ENCODE data around the gene TMEM19. TPM values are rescaled to one million over a fixed set of nuclear protein-coding genes. Genes with fewer than 3 reads are reported as not detected.

Gene TMEM19
- total and polyA plus RNA-seq, 2 of the 8 experiments (the other 6 are each of a cell fraction or from before 2014, with no cell fraction given) = 12.6 to 19.1 TPM

DNA sequence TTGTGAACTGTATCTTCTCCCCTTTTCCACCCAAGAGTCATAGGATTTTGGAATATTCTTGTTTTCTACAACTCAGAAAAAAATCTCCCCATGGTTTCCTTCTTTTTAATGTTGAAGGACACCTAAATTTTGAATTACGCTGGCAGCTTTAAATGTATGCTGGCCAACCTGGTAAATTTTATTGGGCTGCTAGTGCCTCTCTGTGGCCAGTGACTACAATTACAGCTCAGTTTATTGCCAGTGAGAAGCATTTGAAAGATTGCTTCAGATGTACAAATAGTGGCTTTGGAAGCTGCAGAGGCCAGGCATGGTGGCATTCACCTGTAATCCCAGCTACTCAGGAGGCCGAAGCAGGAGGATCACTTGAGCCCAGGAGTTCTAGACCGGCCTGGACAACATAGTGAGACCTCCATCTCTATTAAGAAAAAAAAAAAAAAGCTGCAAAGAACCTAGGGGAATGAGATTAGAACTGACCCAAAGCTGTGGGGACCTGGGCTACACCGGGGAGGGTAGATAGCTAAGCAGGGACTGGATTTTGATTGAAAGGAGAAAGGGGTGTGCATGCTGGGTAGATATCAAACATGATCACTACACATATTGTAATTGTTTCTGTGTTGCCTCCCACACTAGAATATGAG lies 61.2 kb downstream of the TMEM19 start:
- no peak overlapping the region for H2AFZ ChIP-seq (ENCODE audit: low read length)
- no peak for TF ChIP-seq TBP (IDR thresholded peaks at IDR 0.05; ENCODE audit: low read depth, low read length)
- TF ChIP-seq, protein P1, sequence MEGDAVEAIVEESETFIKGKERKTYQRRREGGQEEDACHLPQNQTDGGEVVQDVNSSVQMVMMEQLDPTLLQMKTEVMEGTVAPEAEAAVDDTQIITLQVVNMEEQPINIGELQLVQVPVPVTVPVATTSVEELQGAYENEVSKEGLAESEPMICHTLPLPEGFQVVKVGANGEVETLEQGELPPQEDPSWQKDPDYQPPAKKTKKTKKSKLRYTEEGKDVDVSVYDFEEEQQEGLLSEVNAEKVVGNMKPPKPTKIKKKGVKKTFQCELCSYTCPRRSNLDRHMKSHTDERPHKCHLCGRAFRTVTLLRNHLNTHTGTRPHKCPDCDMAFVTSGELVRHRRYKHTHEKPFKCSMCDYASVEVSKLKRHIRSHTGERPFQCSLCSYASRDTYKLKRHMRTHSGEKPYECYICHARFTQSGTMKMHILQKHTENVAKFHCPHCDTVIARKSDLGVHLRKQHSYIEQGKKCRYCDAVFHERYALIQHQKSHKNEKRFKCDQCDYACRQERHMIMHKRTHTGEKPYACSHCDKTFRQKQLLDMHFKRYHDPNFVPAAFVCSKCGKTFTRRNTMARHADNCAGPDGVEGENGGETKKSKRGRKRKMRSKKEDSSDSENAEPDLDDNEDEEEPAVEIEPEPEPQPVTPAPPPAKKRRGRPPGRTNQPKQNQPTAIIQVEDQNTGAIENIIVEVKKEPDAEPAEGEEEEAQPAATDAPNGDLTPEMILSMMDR (IDR thresholded peaks at IDR 0.05; ENCODE audit: control extremely low read depth in 1 of 3, insufficient read depth in 1 of 3, low read depth in 1 of 3, low read length in 3 of 3) = peak in 2 of 3 experiments; percentile 75 to 76; a peak in 3 of 4 replicates
- TF ChIP-seq RAD21 (IDR thresholded peaks at IDR 0.05 in 1 of 2, conservative IDR thresholded peaks at IDR 0.05 in 1 of 2; ENCODE audit: low read depth in 2 of 2, low read length in 2 of 2) = peak; percentile 88 to 89
- TF ChIP-seq CEBPB (IDR thresholded peaks at IDR 0.05; ENCODE audit: low read depth, low read length) = peak; percentile 64; the same call in 1 of the 2 replicates
- TF ChIP-seq POLR2AphosphoS5 (IDR thresholded peaks at IDR 0.05; ENCODE audit: low read depth, low read length) = no peak
- H3K4me2 ChIP-seq (ENCODE audit: insufficient read depth in 1 of 2, low read depth in 2 of 2, low read length in 2 of 2) = no peak overlapping the region
- H2BK12ac ChIP-seq (ENCODE audit: low read depth, low read length) = no peak overlapping the region
- FAIRE-seq (peak; percentile 89), DNase-seq (ENCODE audit: low read depth in 1 of 2, low spot score in 2 of 2) (no peak)
- H3K4ac ChIP-seq (replicated peaks; ENCODE audit: insufficient read length, low read depth, low read length) = no peak overlapping the region
- H2BK5ac ChIP-seq (ENCODE audit: low read depth, low read length) = no peak overlapping the region
- H3K9ac ChIP-seq (replicated peaks in 1 of 4; ENCODE audit: extremely low read depth in 1 of 4, low read depth in 3 of 4, low read length in 3 of 4) = no peak overlapping the region
- peaks cover 0 to 10% (median 0%) of the 10 kb centered on the region in 4 experiments; a peak in 2 of 7 replicates for H3K4me1 ChIP-seq (replicated peaks in 1 of 4; ENCODE audit: control insufficient read depth in 3 of 4, insufficient read depth in 4 of 4, low read length in 3 of 4)
- no peak overlapping the region for H2BK20ac ChIP-seq (ENCODE audit: low read length)
- no peak overlapping the region for H3K18ac ChIP-seq (ENCODE audit: extremely low read depth, low read length)
- no peaks in the 10 kb centered on the region for H3K36me3 ChIP-seq (ENCODE audit: control insufficient read depth in 2 of 4, insufficient read depth in 4 of 4, low read length in 3 of 4)
- 64% methylated on average over 4 of the region's 4 CpGs; no CpG with 5 or more reads in 1 of the 2 experiments for WGBS, 2 experiments (ENCODE audit: extremely low coverage in 1 of 2, insufficient coverage in 1 of 2, insufficient read length in 1 of 2, insufficient replicate concordance in 2 of 2, low coverage in 1 of 2, low lambda C conversion rate in 2 of 2, missing lambda C conversion rate in 1 of 2)
- no peaks in the 10 kb centered on the region for H4K20me1 ChIP-seq (replicated peaks in 1 of 2; ENCODE audit: control insufficient read depth in 1 of 2, insufficient read depth in 2 of 2, low read length in 2 of 2)
- H2BK120ac ChIP-seq (replicated peaks; ENCODE audit: low read depth, low read length) = no peak overlapping the region
- POLR2A ChIA-PET (ENCODE audit: partially characterized antibody) = interaction anchor here (0.6 to 1.9 kb wide), 4 partner anchors 10 to 87 kb away, joined by 3 to 9 read pairs (median 4); partner anchors contain the start of genes THAP2, TMEM19 and ZFC3H1
- H3K23ac ChIP-seq (ENCODE audit: insufficient read length) = no peak overlapping the region
- H3K79me2 ChIP-seq (ENCODE audit: control insufficient read depth in 1 of 2, insufficient read depth in 2 of 2, low read length in 2 of 2) = no peaks in the 10 kb centered on the region
- no peaks in the 10 kb centered on the region for H3K27me3 ChIP-seq (replicated peaks in 1 of 4; ENCODE audit: control insufficient read depth in 3 of 4, extremely low read depth in 1 of 4, insufficient read depth in 3 of 4, low read length in 3 of 4)
- H3K23me2 ChIP-seq (ENCODE audit: low read depth, low read length) = no peaks in the 10 kb centered on the region
- H4K5ac ChIP-seq (ENCODE audit: insufficient read length, low read depth, low read length) = no peak overlapping the region
- no peak overlapping the region for H2AK5ac ChIP-seq (ENCODE audit: low read depth, low read length)
- H3K14ac ChIP-seq (ENCODE audit: insufficient read length) = no peak overlapping the region
- H3K27ac ChIP-seq (ENCODE audit: low read depth, low read length) = no peak overlapping the region
- H3K56ac ChIP-seq (replicated peaks; ENCODE audit: insufficient read length, low read depth, low read length) = no peak overlapping the region
- CTCF ChIA-PET (ENCODE audit: partially characterized antibody) = interaction anchor here (0.6 to 9.0 kb wide), 51 partner anchors 8 to 1920 kb away, joined by 3 to 97 read pairs (median 4); partner anchors contain the start of genes RAB21, THAP2, TMEM19 and ZFC3H1
- no peaks in the 10 kb centered on the region for H3K9me3 ChIP-seq (ENCODE audit: insufficient read depth in 2 of 2, low read depth in 1 of 2, low read length in 1 of 2)
- no peak overlapping the region for H2BK15ac ChIP-seq (ENCODE audit: low read length)
- H4K91ac ChIP-seq (replicated peaks; ENCODE audit: insufficient read length, low read length) = no peak overlapping the region
- no peak overlapping the region for H3K4me3 ChIP-seq (ENCODE audit: extremely low read depth in 1 of 4, insufficient read depth in 2 of 4, low read depth in 3 of 4, low read length in 4 of 4)
- H3K79me1 ChIP-seq (ENCODE audit: low read depth, low read length) = no peaks in the 10 kb centered on the region
- no peak overlapping the region for H4K8ac ChIP-seq (ENCODE audit: extremely low read depth, insufficient read depth, low read length)

Measured in H1 (cell line).